ENCODE measurements around the gene ERCC6L. TPM values are rescaled to one million over a fixed set of nuclear protein-coding genes. Genes with fewer than 3 reads are reported as not detected.

The ERCC6L gene
- total RNA-seq, result 1.4 and 4.7 TPM in 2 replicates

GRCh38 chrX:72238721-72239475 lies at the start of gene ERCC6L:
TSS of gene ERCC6L (minus strand) at chrX:72239027. CDS start at chrX:72238911, 116 bp downstream.

GRCh38 chrX:72181178-72182125 lies 57.4 kb downstream of the ERCC6L start, which contains the start of gene PIN4:
TSS of gene PIN4 (plus strand) at chrX:72181757. CDS start at chrX:72181786, 29 bp downstream.

Other genes with a start within 250 kb of the ERCC6L start
- gene RTL5, start 107.1 kb downstream of the ERCC6L start, total RNA-seq, result 1.4 and 2.6 TPM in 2 replicates
- gene PIN4, start 57.3 kb downstream of the ERCC6L start, total RNA-seq, result 6.7 and 6.9 TPM in 2 replicates
- gene RPS4X, start 38.2 kb upstream of the ERCC6L start, total RNA-seq, result 888 and 1,611 TPM in 2 replicates
- not detected in 2 replicates for gene CITED1, start 66.9 kb upstream of the ERCC6L start, total RNA-seq

All from epithelial cell of alveolus of lung (primary cell).